Astrocyte of the hippocampus (primary cell): ENCODE data around the gene VPS13D.

Experiments
- DNase-seq: peaks from one replicate; pipeline ENCODE4 v3.0.0; 2011; ENCODE audit warnings: low read depth, low spot score

Gene VPS13D

GRCh38 chr1:12486059-12486341, 256.2 kb downstream of the VPS13D start:
- DNase-seq = no peak

- peak; percentile 64 for DNase-seq
Observed at GRCh38 chr1:12486401-12487005, 256.7 kb downstream of the VPS13D start.

GRCh38 chr1:12487520-12487919, 257.7 kb downstream of the VPS13D start:
- DNase-seq = no peak

- peak; percentile 71 for DNase-seq
Observed at GRCh38 chr1:12488666-12489354, 259.0 kb downstream of the VPS13D start.

GRCh38 chr1:12490532-12491142, 260.8 kb downstream of the VPS13D start:
- no peak for DNase-seq

- DNase-seq = no peak
Observed at GRCh38 chr1:12491656-12492055, 261.8 kb downstream of the VPS13D start.

GRCh38 chr1:12495725-12496124, 265.9 kb downstream of the VPS13D start:
- no peak for DNase-seq

GRCh38 chr1:12496154-12496961, 266.5 kb downstream of the VPS13D start:
- DNase-seq = peak; percentile 75

GRCh38 chr1:12499539-12500240, 269.9 kb downstream of the VPS13D start:
- no peak for DNase-seq

- peak; percentile 59 for DNase-seq
Observed at GRCh38 chr1:12501661-12502060, 271.8 kb downstream of the VPS13D start.

- no peak for DNase-seq
Observed at GRCh38 chr1:12502336-12503109, 272.7 kb downstream of the VPS13D start.

- no peak for DNase-seq
Observed at GRCh38 chr1:12503709-12504108, 273.9 kb downstream of the VPS13D start.

- DNase-seq = no peak
Observed at GRCh38 chr1:12504601-12505000, 274.8 kb downstream of the VPS13D start.

- DNase-seq = peak; percentile 57
Observed at GRCh38 chr1:12505231-12505630, 275.4 kb downstream of the VPS13D start.

GRCh38 chr1:12505639-12506280, 275.9 kb downstream of the VPS13D start:
- no peak for DNase-seq

- no peak for DNase-seq
Observed at GRCh38 chr1:12506281-12507280, 276.8 kb downstream of the VPS13D start.

GRCh38 chr1:12507631-12508030, 277.8 kb downstream of the VPS13D start:
- no peak for DNase-seq

- DNase-seq = no peak
Observed at GRCh38 chr1:12508849-12509248, 279.0 kb downstream of the VPS13D start.

- DNase-seq = no peak
Observed at GRCh38 chr1:12511128-12511484, 281.3 kb downstream of the VPS13D start.
